DMS114 treated with DMSO at 0.1 percent for 48 hours (cell line): ENCODE measurements around the gene SRD5A1.

ENCODE experiments used
- DNase-seq: peaks from one replicate; lab custom pipeline; 2025; ENCODE audit not compliant: unreplicated experiment; lab: John Stamatoyannopoulos, UW

SRD5A1 gene

GRCh38 chr5:6723816-6724300 lies 90.6 kb downstream of the SRD5A1 start:
- no peak for DNase-seq
